DND-41 (cell line): ENCODE results near the gene KRT72.

Experiments
- ATAC-seq: fragments of 200-7000 bp; cut with Tn5 transposase; 3 replicates; pipeline ENCODE4 v1.9.1; 2021; ENCODE audit warnings: low read depth; ENCODE audit not compliant: insufficient read depth
- DNase-seq: peaks from one replicate; pipeline ENCODE4 v3.0.0-alpha.2; 2020
- H2AFZ ChIP-seq: 2 replicates; pipeline ENCODE4 v1.6.0; 2012; ENCODE audit warnings: low read depth, low read length
- H3K27ac ChIP-seq: 2 replicates; pipeline ENCODE4 v1.5.1; 2012; ENCODE audit warnings: low read length, inconsistent platforms
- H3K27me3 ChIP-seq: fragments of 200-600 bp; sonication (generic); 2 replicates; pipeline ENCODE4 v1.6.0; 2012; ENCODE audit warnings: low read length, mild to moderate bottlenecking, inconsistent platforms; ENCODE audit not compliant: insufficient read depth, poor library complexity
- H3K36me3 ChIP-seq: 2 replicates; pipeline ENCODE4 v1.5.1; 2012; ENCODE audit warnings: low read length, inconsistent platforms; ENCODE audit not compliant: insufficient read depth
- H3K4me1 ChIP-seq: 2 replicates; pipeline ENCODE4 v1.5.1; 2012; ENCODE audit warnings: mild to moderate bottlenecking, low read length; ENCODE audit not compliant: insufficient read depth
- H3K4me2 ChIP-seq: 2 replicates; pipeline ENCODE4 v1.6.0; 2012; ENCODE audit warnings: mild to moderate bottlenecking, moderate library complexity, low read length, inconsistent platforms; ENCODE audit not compliant: insufficient read depth
- H3K4me3 ChIP-seq, 2 experiments: fragments of 200-600 bp in 1 of 2; shearing (Covaris generic) in 1 of 2; 2 replicates each; pipeline ENCODE4 v1.5.1; 2012 to 2016; ENCODE audit warnings: inconsistent platforms in 2 of 2, low read length in 2 of 2, mild to moderate bottlenecking in 2 of 2, low read depth in 1 of 2, moderate library complexity in 1 of 2
- H3K79me2 ChIP-seq: 2 replicates; pipeline ENCODE4 v1.6.0; 2012; ENCODE audit warnings: low read length, inconsistent platforms; ENCODE audit not compliant: insufficient read depth
- H3K9ac ChIP-seq: 2 replicates; pipeline ENCODE4 v1.6.0; 2012; ENCODE audit warnings: low read depth, mild to moderate bottlenecking, inconsistent platforms, low read length, moderate library complexity
- H3K9me3 ChIP-seq: 2 replicates; pipeline ENCODE4 v1.5.1; 2012; ENCODE audit warnings: low read length, moderate library complexity, mild to moderate bottlenecking, inconsistent platforms; ENCODE audit not compliant: insufficient read depth, severe bottlenecking
- H4K20me1 ChIP-seq: 2 replicates; pipeline ENCODE4 v1.6.0; 2012; ENCODE audit warnings: low read length; ENCODE audit not compliant: insufficient read depth
- EZH2 ChIP-seq: IDR thresholded peaks from 3 replicates; pipeline ENCODE4 v1.6.1; 2012; ENCODE audit warnings: borderline replicate concordance, low read depth, mild to moderate bottlenecking, moderate library complexity, low read length, inconsistent platforms; ENCODE audit not compliant: severe bottlenecking
- TF ChIP-seq, protein P1 (sequence below): IDR thresholded peaks from 2 replicates; pipeline ENCODE4 v1.5.1; 2012; ENCODE audit warnings: borderline replicate concordance, low read length, moderate library complexity, mild to moderate bottlenecking; ENCODE audit not compliant: poor library complexity, severe bottlenecking; ENCODE audit errors: extremely low read depth

Gene KRT72

DNA sequence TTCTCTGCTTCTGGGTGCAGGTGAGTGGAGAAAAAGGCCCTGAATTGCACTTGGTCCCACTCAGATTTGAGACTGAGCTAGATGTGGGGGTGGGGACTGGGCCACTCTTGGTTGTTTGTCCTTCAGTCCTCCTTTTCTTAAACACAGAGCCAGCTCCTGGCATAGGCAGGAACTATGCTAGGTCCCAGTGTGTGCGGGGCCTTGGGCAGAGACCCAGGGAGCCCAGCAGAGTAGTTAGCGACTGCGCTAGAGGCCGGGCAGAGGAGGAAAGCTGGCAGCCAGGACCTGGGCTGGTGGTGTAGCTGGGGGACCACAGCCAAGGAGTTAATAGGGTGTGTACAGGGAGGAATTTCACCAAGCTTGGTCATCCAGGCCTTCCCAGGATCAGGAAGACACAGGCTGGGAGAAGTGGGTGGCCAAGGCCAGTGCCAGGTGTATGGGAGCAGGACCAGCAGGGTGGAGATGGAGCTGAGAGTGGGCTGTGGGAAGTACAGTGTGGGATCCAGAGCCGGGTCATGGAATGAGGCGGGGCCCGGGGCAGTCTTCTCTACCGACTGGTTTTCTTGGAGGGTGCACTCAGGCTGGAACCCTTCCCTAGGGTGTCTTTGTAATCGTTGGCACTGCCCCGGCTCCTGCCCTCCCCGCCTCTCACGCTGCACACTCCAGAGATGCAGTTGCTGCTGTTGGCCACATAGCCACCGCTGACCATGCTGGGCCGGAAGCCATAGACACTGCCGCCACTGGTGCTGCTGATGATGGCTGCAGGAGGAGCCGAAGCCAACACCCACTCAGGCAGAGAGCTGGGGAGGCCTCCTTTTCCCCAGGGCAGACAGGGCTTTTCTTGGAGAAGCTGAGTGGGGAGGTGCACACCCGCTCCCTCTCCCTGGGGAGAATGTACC is 57.0 kb downstream of the KRT72 start:
- H3K4me1 ChIP-seq = no peaks in the 10 kb centered on the region
- no peak overlapping the region for H3K27ac ChIP-seq
- TF ChIP-seq EZH2 = no peak
- TF ChIP-seq, protein P1, sequence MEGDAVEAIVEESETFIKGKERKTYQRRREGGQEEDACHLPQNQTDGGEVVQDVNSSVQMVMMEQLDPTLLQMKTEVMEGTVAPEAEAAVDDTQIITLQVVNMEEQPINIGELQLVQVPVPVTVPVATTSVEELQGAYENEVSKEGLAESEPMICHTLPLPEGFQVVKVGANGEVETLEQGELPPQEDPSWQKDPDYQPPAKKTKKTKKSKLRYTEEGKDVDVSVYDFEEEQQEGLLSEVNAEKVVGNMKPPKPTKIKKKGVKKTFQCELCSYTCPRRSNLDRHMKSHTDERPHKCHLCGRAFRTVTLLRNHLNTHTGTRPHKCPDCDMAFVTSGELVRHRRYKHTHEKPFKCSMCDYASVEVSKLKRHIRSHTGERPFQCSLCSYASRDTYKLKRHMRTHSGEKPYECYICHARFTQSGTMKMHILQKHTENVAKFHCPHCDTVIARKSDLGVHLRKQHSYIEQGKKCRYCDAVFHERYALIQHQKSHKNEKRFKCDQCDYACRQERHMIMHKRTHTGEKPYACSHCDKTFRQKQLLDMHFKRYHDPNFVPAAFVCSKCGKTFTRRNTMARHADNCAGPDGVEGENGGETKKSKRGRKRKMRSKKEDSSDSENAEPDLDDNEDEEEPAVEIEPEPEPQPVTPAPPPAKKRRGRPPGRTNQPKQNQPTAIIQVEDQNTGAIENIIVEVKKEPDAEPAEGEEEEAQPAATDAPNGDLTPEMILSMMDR = no peak
- H3K9me3 ChIP-seq = no peaks in the 10 kb centered on the region
- H3K4me2 ChIP-seq = no peak overlapping the region
- no peaks in the 10 kb centered on the region for H3K27me3 ChIP-seq
- no peak overlapping the region for H3K4me3 ChIP-seq
- no peak overlapping the region for H2AFZ ChIP-seq
- DNase-seq (no peak), ATAC-seq (no peak)
- no peaks in the 10 kb centered on the region for H3K79me2 ChIP-seq
- H3K9ac ChIP-seq = no peak overlapping the region
- H3K36me3 ChIP-seq = no peaks in the 10 kb centered on the region
- H4K20me1 ChIP-seq = no peaks in the 10 kb centered on the region

DNA sequence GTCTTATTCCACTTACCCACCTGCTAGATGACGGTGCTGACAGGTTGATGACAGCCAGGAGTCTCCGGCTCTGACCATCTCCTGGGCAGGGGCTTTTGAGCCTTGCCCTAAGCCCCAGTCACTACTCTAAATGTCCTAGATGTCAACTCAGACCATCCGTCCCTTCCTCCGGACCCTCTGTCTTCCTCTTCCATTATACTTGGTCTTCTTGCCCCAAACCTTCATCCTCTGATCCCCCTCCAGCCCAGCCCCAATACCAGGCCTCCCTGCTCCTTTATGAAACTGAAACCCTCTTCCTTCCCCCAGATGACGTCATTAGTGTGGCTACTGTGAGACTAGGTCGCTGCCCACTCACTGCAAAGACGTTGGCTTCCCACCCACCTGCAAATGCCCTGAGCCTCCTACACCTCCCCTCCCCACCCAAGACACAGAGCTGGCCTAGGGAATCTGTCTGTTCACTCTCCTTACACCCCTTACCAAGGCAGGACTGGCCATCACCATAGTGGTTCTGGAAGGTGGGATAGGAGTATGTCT is 58.4 kb downstream of the KRT72 start:
- H3K79me2 ChIP-seq = no peaks in the 10 kb centered on the region
- DNase-seq = no peak
- no peak overlapping the region for H3K9ac ChIP-seq
- H2AFZ ChIP-seq = no peak overlapping the region
- no peaks in the 10 kb centered on the region for H3K27me3 ChIP-seq
- TF ChIP-seq EZH2 = no peak
- TF ChIP-seq, protein P1 = no peak
- H3K4me1 ChIP-seq = no peaks in the 10 kb centered on the region
- ATAC-seq = no peak
- no peaks in the 10 kb centered on the region for H3K9me3 ChIP-seq
- no peaks in the 10 kb centered on the region for H3K36me3 ChIP-seq
- H4K20me1 ChIP-seq = no peaks in the 10 kb centered on the region
- H3K27ac ChIP-seq = no peak overlapping the region
- no peak overlapping the region for H3K4me3 ChIP-seq
- no peak overlapping the region for H3K4me2 ChIP-seq

DNA sequence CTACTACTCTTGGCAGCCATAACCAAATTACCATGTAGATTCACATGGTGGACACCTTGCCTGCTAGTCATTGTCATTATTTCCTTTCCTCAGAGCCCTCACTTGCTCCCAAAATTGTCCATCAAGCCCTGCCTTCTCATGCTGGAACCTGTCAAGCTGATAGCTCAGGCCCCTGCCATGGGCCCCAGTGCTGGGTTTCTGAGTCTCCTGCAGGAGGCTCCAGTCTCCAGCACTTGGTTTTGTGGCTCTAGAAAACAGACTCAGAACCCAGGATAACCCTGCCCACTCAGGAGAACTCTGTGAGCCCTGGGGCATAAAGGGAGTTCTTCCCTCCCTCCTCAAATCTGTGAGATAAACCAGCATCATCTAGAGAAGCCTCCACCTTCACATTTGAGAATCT is 59.1 kb downstream of the KRT72 start:
- no peak for ATAC-seq
- Histone ChIP-seq H3K9ac (no peak overlapping the region), H3K4me3 (no peak overlapping the region), H3K4me2 (no peak overlapping the region), H3K9me3 (no peaks in the 10 kb centered on the region), H3K36me3 (no peaks in the 10 kb centered on the region), H3K27me3 (no peaks in the 10 kb centered on the region), H3K79me2 (no peaks in the 10 kb centered on the region), H2AFZ (no peak overlapping the region), H3K27ac (no peak overlapping the region), H3K4me1 (no peaks in the 10 kb centered on the region), H4K20me1 (no peaks in the 10 kb centered on the region)
- TF ChIP-seq, protein P1 = no peak
- no peak for TF ChIP-seq EZH2
- DNase-seq = no peak
